DOHH2 (cell line): ENCODE data around the gene TOMM40L.

Experiments
- EZH2phosphoT487 ChIP-seq: fragments of 200-600 bp; sonication (generic); IDR thresholded peaks from 2 replicates; pipeline ENCODE4 v1.6.1; 2017; ENCODE audit warnings: borderline replicate concordance, mild to moderate bottlenecking, antibody characterized with exemption, low read length, moderate library complexity, mixed read lengths
- TF ChIP-seq, protein P1 (sequence below): fragments of 200-600 bp; sonication (generic); IDR thresholded peaks from one replicate; pipeline ENCODE4 v1.5.1; 2014; ENCODE audit warnings: antibody characterized with exemption, mild to moderate bottlenecking, low read depth, low read length; ENCODE audit not compliant: poor library complexity, severe bottlenecking

DNA sequence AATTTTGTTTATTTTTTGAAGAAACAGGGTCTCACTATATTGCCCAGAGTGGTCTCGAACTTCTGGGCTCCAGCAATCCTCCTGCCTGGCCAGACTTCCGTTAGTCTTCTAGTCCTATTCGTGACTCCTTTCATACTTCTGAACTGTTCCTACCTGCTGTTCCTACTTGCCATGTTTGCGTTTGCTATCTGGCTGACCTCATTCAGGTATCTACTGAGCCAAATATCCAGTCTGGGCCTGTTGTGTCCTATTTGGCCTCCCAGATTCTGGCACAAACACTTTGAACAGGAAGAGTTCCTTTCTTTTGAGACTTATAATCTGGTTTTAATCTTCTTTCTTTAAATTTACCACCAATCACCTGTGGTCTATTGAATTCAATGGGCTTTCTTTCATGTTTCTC, 19.0 kb downstream of the TOMM40L start:
- TF ChIP-seq, protein P1, sequence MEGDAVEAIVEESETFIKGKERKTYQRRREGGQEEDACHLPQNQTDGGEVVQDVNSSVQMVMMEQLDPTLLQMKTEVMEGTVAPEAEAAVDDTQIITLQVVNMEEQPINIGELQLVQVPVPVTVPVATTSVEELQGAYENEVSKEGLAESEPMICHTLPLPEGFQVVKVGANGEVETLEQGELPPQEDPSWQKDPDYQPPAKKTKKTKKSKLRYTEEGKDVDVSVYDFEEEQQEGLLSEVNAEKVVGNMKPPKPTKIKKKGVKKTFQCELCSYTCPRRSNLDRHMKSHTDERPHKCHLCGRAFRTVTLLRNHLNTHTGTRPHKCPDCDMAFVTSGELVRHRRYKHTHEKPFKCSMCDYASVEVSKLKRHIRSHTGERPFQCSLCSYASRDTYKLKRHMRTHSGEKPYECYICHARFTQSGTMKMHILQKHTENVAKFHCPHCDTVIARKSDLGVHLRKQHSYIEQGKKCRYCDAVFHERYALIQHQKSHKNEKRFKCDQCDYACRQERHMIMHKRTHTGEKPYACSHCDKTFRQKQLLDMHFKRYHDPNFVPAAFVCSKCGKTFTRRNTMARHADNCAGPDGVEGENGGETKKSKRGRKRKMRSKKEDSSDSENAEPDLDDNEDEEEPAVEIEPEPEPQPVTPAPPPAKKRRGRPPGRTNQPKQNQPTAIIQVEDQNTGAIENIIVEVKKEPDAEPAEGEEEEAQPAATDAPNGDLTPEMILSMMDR, result no peak
- no peak for TF ChIP-seq EZH2phosphoT487
